ENCODE data around the gene LRP2.

DNA sequence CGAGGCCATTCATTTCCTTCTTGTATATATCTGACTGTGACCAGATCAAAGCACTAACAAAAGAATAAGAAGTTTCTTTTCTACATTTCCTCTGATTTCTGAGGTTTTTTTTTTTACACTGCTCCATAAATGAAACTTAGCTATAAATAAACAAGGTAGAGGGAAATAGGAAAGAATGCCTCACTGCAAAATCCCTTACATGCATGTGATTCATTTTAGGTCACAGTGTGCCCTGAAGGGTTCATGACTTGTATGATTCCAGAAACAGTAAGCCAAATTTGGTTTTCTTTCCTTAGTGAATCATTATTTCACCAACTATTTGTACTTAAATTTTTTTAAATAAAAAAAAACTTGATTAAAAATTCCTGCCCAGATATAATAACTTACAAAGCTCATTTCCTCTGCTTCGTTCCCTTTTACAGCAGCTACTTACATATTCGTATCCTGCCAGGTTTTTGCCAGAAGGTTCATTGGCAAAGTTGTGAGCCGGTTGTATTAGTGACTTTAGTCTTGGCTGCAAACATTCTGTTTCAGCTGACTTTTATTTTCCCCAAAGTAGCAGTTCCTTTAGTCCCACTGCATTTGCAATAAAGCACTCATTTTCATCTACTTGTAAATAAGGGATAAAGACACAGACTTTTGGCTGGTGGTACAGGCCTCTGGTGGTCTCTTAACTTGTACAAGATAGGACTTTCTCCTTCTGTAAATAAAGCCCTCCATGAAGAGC is 58.6 kb downstream of the LRP2 start:
- TF ChIP-seq POLR2A (IDR thresholded peaks at IDR 0.05; ENCODE audit: low read depth, low read length), result no peak
- TF ChIP-seq POLR2AphosphoS5 (IDR thresholded peaks at IDR 0.05; ENCODE audit: low read depth, low read length), result no peak
- no peak for TF ChIP-seq TAF1 (IDR thresholded peaks at IDR 0.05; ENCODE audit: low read depth, low read length)
- no peak for TF ChIP-seq POU2F2 (IDR thresholded peaks at IDR 0.05; ENCODE audit: low read depth, low read length)
- TF ChIP-seq SPI1 (IDR thresholded peaks at IDR 0.05; ENCODE audit: low read depth, low read length), result no peak
